Measurements from ENCODE around the gene M1AP.

M1AP gene

DNA sequence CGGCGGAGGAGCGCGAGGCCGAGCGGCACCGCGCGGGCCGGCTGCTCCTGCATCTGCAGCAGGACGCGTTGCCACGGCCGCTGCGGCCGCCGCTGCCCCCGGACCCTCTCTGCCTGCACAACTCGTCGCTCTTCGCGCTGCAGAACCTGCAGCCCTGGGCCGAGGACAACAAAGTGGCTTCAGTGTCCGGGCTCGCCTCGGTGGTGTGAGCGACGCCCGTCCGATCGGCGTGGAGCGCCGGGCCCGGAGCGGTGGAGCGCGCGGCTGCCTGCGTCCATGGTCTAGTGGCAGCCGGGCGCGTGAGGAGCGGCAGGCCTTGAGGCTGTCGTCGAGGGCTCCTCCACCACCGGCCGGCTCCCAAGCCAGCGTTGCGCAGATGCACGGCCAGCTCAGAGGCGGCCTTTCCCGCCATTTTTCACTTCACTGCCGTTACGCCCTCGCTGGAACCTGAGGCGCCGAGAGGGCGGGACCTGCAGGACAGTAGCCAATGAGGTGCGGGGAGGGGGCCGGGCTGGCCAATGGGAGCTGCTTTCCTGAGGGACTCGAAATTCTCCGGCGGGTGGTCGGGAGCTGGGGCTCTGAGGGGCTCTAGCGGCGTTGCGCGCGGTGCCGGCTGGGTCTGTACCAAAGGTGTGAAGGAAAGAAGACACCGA, 132.0 kb downstream of the M1AP start:
- DNase-seq = no peak

DNA sequence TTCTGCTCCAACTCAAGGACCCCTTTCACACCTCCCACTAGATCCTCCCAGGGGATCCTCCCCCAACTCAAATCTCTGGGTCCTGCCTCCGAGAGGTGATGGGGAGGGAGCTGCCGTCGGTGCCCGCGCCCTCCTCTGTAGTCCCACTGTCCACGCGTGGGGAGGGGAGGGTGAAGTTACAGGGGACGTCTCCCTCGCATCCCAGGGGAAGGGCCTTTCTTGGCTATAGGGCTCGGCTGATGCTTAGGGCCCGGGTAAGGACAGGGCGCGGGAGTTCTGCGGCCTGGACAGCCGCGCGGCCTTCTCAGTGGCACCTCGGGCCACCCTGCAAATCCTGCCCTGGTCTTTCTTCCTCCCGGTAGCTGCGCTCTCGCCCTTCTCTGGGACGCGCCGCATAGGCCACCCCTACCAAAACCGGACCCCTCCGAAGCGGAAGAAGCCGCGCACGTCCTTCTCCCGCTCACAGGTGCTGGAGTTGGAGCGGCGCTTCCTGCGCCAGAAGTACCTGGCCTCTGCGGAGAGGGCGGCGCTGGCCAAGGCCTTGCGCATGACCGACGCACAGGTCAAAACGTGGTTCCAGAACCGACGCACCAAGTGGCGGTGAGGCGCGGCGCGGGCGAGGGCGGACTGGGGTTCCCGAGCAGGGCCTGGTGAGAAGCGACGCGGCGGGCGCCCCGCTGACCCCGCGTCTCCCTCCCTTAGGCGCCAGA, 132.7 kb downstream of the M1AP start:
- DNase-seq = no peak

DNA sequence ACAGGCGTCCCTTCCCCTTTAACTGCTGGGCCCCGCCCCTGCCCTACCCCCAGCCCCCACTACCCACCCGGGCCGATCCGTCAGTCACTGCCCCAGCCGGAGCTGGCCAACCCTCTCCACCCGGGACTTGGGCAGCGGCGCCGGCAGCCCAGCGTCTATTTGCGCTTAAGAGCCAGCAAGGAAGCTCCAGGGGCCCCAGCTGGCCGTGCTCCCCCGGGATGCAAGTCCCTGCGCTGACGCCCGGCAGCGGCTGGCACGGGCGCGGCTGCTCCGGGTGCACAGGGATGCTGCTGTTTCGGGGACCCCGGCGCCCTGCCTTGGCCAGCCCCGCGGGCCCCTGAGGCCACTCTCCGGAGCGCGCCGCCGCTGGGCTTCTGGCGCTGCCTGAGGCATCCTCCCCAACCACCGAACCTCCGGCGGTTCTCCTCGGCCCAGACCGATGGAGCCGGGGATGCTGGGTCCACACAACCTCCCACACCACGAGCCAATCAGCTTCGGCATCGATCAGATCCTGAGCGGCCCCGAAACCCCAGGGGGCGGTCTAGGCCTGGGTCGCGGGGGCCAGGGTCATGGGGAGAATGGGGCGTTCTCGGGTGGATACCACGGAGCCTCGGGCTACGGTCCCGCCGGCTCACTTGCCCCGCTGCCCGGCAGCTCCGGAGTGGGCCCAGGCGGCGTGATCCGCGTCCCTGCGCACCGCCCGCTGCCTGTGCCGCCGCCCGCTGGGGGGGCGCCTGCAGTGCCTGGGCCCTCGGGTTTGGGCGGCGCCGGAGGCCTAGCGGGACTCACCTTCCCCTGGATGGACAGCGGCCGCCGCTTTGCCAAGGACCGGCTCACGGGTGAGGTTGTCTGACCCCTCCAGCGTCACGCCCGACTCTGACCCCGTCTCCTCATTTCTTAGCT, 133.5 kb downstream of the M1AP start, which contains the start of gene TLX2:
Gene TLX2, plus strand, starts transcription at position 83 of the 903 bp plus-strand sequence. Its CDS starts 357 bp downstream, at position 440.
- DNase-seq = no peak

DNA sequence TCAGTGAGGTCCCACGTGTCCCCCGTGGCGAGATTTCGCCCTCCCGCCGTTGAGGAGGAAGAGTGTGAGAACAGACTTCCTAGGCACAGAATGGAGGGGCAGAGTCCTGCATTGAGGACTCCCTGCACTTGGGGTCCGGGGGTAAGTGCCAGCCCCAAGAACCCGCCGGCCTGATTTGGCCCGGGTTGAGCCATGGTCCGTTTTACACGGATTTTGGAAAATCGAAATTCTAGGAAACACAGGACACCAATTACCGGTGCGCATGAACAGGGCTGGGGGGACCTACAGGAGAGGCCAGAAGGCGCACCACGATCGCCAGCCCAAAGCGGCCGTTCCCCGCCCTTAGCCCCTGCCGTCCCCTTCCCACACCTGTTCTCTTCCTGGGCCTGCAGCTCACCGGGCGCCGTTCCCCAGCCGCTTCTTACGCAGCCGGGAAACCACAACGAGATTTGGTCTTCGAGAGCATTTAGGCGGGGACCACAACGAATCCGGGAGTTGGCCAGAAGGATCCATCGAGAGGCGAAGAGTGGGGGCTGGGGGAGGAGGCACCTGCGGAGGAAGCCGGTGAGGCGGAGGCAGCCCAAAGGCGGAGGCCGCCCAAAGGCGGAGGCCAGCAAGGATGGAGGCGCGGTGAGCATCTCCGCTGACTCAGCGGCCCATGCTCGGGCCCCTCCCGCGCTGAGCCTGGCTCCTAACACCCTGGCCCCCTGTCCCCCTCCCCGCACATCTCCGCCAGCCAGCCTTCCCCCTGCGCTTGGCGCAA, 134.3 kb downstream of the M1AP start:
- no peak for DNase-seq

DNA sequence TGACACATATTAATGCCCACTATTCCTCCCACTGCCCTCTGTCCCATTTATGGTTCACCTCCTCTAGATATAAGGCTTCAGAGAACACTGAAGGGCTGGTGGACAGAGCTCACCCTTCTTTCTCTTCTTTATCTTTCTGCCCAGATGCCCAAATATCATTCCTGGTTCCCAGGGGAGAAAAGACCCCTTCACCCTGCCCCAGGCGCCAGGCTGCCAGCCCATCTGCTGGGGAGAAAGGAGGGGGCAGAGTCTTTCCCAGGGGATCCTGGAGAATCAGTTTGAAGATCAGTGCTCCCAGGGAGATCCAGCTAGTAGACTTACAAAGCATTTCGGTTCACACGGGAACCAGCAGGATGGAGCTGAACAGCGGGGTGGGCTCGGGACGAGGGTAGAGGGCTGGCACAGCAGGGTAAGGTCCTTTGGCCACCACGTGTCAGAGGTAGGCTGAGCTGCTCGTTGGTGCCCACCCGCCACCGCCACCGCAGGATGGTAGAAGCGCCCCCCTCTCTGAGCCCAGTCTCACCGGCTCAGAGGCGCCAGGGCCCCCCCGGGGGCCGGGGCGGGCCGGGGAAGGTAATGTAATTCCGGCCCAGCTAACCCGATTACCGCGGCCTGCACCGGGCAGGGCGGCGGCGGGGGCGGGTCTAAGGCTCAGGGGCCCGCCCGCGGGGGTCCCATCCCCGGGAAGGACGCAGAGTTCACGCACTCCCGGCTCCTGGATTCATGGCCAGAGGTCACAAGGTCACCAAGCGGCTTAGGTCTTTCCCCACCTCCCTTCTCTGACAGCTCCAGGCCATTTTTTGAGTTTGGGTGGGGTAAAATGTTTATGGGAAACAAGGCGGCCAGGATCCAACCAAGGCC, 135.2 kb downstream of the M1AP start:
- no peak for DNase-seq

DNA sequence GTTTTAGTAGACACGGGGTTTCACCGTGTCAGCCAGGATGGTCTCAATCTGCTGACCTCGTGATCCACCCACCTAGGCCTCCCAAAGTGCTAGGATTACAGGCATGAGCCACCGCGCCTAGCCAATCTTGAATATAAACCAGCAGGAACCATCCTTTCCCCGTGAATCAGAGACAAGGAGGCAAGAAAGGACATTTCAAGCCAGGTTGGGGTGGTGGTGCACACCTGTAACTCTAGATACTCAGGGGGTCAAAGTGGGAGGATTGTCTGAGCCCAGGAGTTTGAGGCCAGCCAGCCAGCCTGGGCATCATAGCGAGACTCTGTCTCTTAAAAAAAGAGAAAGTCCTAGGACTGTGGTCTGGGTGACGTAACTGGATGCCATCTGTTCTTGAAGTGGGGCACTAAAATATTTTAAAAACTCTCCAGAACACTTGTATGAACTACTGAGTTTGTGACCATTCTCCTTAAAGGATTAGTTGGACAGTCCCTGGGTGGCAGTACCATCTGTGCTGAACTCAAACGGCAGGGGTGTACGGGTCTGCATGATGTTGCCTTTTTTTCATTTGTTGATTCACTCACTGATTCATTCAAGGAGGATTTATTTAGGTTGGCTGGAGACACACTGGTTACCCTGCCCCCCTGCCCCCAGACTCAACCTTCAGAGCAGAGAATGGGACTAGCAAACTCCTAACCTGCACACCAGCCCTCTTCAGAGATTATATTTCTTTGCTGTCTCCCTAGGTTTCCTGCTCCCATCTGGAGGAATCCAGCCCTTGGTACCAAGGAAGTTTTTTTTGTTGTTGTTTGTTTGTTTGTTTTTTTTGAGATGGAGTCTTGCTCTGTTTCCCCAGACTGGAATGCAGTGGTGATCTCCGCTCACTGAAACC, 136.8 kb downstream of the M1AP start:
- no peak for DNase-seq

DNA sequence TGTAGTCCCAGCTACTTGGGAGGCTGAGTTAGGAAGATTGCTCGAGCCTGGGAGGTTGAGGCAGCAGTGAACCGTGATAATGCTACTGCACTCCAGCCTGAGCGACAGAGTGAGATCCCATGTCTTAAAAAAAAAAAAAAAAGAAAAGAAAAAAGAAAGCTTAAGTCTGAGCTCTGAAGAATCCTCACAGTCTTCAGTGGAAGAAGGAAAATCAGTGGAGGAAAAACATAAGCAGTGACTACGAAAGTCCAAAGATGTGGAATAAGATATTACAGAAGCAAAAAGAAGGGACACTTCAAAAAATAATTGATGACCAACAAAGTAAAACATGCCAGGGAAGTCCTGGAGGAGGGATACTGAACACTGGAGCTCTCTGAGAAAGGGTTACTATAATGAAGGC, 137.9 kb downstream of the M1AP start:
- no peak for DNase-seq

DNA sequence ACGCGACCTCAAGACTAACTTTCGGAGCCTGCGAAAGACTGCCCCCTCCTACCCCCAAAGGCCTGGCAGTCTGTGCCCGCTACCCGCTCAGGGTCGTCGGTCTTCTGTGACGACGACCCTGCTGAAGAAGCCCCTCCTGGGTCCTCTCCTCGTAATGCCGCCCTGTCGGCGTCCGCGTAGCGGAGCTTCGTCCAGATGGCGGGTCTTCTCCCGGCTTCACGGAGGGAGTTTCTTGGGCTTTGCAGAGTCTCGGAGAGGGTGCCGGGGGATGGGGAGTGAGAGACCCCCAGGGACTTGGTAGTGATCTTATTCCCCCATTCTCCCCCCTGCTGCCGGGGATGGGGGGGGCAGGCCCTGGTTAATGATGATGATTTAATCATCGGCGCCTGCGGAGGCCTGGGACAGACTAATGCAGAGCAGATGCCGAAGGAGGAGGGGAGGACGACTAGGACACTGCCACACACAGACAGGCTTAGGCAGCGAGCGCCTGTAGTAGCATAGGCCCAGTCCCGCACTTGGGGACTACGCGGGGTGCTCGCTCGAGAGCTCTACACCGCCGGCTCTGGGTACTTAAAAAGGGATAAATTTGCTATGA, 140.1 kb downstream of the M1AP start:
- DNase-seq = no peak

All from DMS79 (cell line).